MM.1S (cell line): Measurements from ENCODE around the gene DHFR2.

ENCODE experiments used
- DNase-seq: peaks from one replicate; pipeline ENCODE4 v3.0.0-alpha.2; 2015
- H2AFZ ChIP-seq: fragments of 300-600 bp; sonication (generic); 2 replicates; pipeline ENCODE4 v1.6.0; 2016; ENCODE audit warnings: antibody characterized with exemption, low read length
- H3F3A ChIP-seq: fragments of 300-600 bp; sonication (generic); 2 replicates; pipeline ENCODE4 v1.6.1; 2016; ENCODE audit warnings: mild to moderate bottlenecking, antibody characterized with exemption, low read length, moderate library complexity, mixed read lengths; ENCODE audit not compliant: insufficient read depth
- H3K27ac ChIP-seq: fragments of 300-600 bp; sonication (generic); 2 replicates; pipeline ENCODE4 v1.5.1; 2016; ENCODE audit warnings: mild to moderate bottlenecking, low read length
- H3K27me3 ChIP-seq: fragments of 300-600 bp; sonication (generic); replicated peaks from 2 replicates; pipeline ENCODE4 v1.6.0; 2016; ENCODE audit warnings: low read length; ENCODE audit not compliant: insufficient read depth
- H3K36me3 ChIP-seq: fragments of 300-600 bp; sonication (generic); replicated peaks from 2 replicates; pipeline ENCODE4 v1.6.1; 2016; ENCODE audit warnings: mild to moderate bottlenecking, low read length, mixed read lengths; ENCODE audit not compliant: insufficient read depth
- H3K4me1 ChIP-seq: fragments of 300-600 bp; sonication (generic); 2 replicates; pipeline ENCODE4 v1.6.1; 2016; ENCODE audit warnings: low read length, mixed read lengths
- H3K4me2 ChIP-seq: fragments of 300-600 bp; sonication (generic); 2 replicates; pipeline ENCODE4 v1.6.0; 2016; ENCODE audit warnings: low read depth, low read length
- H3K4me3 ChIP-seq: fragments of 300-600 bp; sonication (generic); 2 replicates; pipeline ENCODE4 v1.5.1; 2016; ENCODE audit warnings: low read length, mixed read lengths
- H3K79me2 ChIP-seq: fragments of 300-600 bp; sonication (generic); 2 replicates; pipeline ENCODE4 v1.6.1; 2016; ENCODE audit warnings: mixed run types, low read length, mixed read lengths
- H3K9ac ChIP-seq: fragments of 300-600 bp; sonication (generic); 2 replicates; pipeline ENCODE4 v1.6.1; 2016; ENCODE audit warnings: low read length, mixed read lengths
- H3K9me2 ChIP-seq: fragments of 300-600 bp; sonication (generic); replicated peaks from 2 replicates; pipeline ENCODE4 v1.6.1; 2016; ENCODE audit warnings: mild to moderate bottlenecking, low read length, mixed read lengths; ENCODE audit not compliant: insufficient read depth
- H3K9me3 ChIP-seq: fragments of 300-600 bp; sonication (generic); replicated peaks from 2 replicates; pipeline ENCODE4 v1.6.1; 2016; ENCODE audit warnings: mild to moderate bottlenecking, low read length, mixed read lengths; ENCODE audit not compliant: insufficient read depth
- H4K20me1 ChIP-seq: fragments of 300-600 bp; sonication (generic); 2 replicates; pipeline ENCODE4 v1.6.1; 2016; ENCODE audit warnings: mild to moderate bottlenecking, low read length, moderate library complexity, mixed read lengths; ENCODE audit not compliant: insufficient read depth
- CTCF ChIP-seq: fragments of 300-600 bp; sonication (generic); IDR thresholded peaks from 2 replicates; pipeline ENCODE4 v1.5.1; 2016; ENCODE audit warnings: antibody characterized with exemption, low read length, mixed read lengths
- EZH2 ChIP-seq: fragments of 300-600 bp; sonication (generic); optimal IDR thresholded peaks from 2 replicates; pipeline ENCODE3; 2017; ENCODE audit warnings: low read depth, mild to moderate bottlenecking, antibody characterized with exemption, low read length, mixed read lengths
- EZH2phosphoT487 ChIP-seq: fragments of 300-600 bp; sonication (generic); IDR thresholded peaks from 2 replicates; pipeline ENCODE4 v1.6.1; 2018; ENCODE audit warnings: antibody characterized with exemption, low read length

The DHFR2 gene

GRCh38 chr3:94061297-94061696, 1.4 kb downstream of the DHFR2 start:
- H3K27ac ChIP-seq: no peak overlapping the region
- H3K4me3 ChIP-seq: no peak overlapping the region
- peaks cover 18% of the 10 kb centered on the region for H3F3A ChIP-seq
- H3K27me3 ChIP-seq: no peaks in the 10 kb centered on the region
- H3K9me2 ChIP-seq: no peaks in the 10 kb centered on the region
- peaks cover 23% of the 10 kb centered on the region for H3K79me2 ChIP-seq
- no peak overlapping the region for H2AFZ ChIP-seq
- no peaks in the 10 kb centered on the region for H4K20me1 ChIP-seq
- no peak for TF ChIP-seq EZH2phosphoT487
- TF ChIP-seq CTCF: no peak
- no peak for TF ChIP-seq EZH2
- 0 out of 2 replicates have a peak, but pooled peaks cover 4% of the 10 kb centered on the region for H3K36me3 ChIP-seq
- no peak for DNase-seq
- H3K4me2 ChIP-seq: no peak overlapping the region
- H3K9ac ChIP-seq: no peak overlapping the region
- no peaks in the 10 kb centered on the region for H3K9me3 ChIP-seq
- peaks cover 7% of the 10 kb centered on the region; the same call in 1 of the 2 replicates for H3K4me1 ChIP-seq

GRCh38 chr3:94050546-94050945, 12.2 kb downstream of the DHFR2 start:
- Histone ChIP-seq H3K4me3 (no peak overlapping the region), H3K9me3 (no peaks in the 10 kb centered on the region), H3K27me3 (no peaks in the 10 kb centered on the region), H3K4me1 (no peaks in the 10 kb centered on the region), H3K4me2 (no peak overlapping the region), H4K20me1 (no peaks in the 10 kb centered on the region), H2AFZ (no peak overlapping the region), H3K27ac (no peak overlapping the region), H3K79me2 (no peaks in the 10 kb centered on the region), H3K9me2 (no peaks in the 10 kb centered on the region), H3K36me3 (no peaks in the 10 kb centered on the region), H3K9ac (no peak overlapping the region), H3F3A (no peaks in the 10 kb centered on the region)
- no peak for DNase-seq
- no peak for TF ChIP-seq EZH2
- no peak for TF ChIP-seq EZH2phosphoT487
- no peak for TF ChIP-seq CTCF

GRCh38 chr3:94049267-94049666, 13.4 kb downstream of the DHFR2 start:
- Histone ChIP-seq H3K9me3 (no peaks in the 10 kb centered on the region), H3K4me2 (no peak overlapping the region), H2AFZ (no peak overlapping the region), H3K79me2 (no peaks in the 10 kb centered on the region), H3K36me3 (no peaks in the 10 kb centered on the region), H4K20me1 (no peaks in the 10 kb centered on the region), H3K9ac (no peak overlapping the region), H3K27ac (no peak overlapping the region), H3K9me2 (no peaks in the 10 kb centered on the region), H3K4me3 (no peak overlapping the region), H3F3A (no peaks in the 10 kb centered on the region), H3K4me1 (no peaks in the 10 kb centered on the region), H3K27me3 (no peaks in the 10 kb centered on the region)
- TF ChIP-seq CTCF: no peak
- TF ChIP-seq EZH2: no peak
- TF ChIP-seq EZH2phosphoT487: no peak
- no peak for DNase-seq
